Measurements from ENCODE around the gene TP53TG3D.
"Not testable (repeated sequence)": the region's sequence is repeated elsewhere in the genome, so short reads cannot be mapped to it uniquely, and the experiment has no call there.

GRCh38 chr16:32281910-32282309, 28.8 kb downstream of the TP53TG3D start:
- not testable (repeated sequence) for TF ChIP-seq CTCF (IDR thresholded peaks at IDR 0.05); ZFX (IDR thresholded peaks at IDR 0.05; ENCODE audit: borderline replicate concordance)

Data from 22Rv1 (cell line).